ENCODE data around the gene ABCA1. TPM values are rescaled to one million over a fixed set of nuclear protein-coding genes. Genes with fewer than 3 reads are reported as not detected.

The ABCA1 gene
- total RNA-seq, 4 donors from 2014 or later, result 18.3 to 59.8 (median 35.0) TPM

GRCh38 chr9:104921067-104921741 lies 6.8 kb downstream of the ABCA1 start:
- H3K9me3 ChIP-seq, result no peaks in the 10 kb centered on the region
- DNase-seq, result no peak
- no peaks in the 10 kb centered on the region for H3K36me3 ChIP-seq
- WGBS, 2 donors, result 38 to 62% methylated on average over 3 of the region's 3 CpGs
- no peak overlapping the region for H3K4me3 ChIP-seq (replicated peaks in 1 of 3)
- no peaks in the 10 kb centered on the region for H3K27me3 ChIP-seq
- TF ChIP-seq CTCF (IDR thresholded peaks at IDR 0.05) (no peak), POLR2A (IDR thresholded peaks at IDR 0.05) (no peak)
- intact Hi-C loops (cut with DNase I), result loop anchor here (10.0 kb wide), 2 partner anchors 74 to 234 kb away; no protein-coding TSS in a partner anchor
- H3K27ac ChIP-seq, result peak overlapping the region; percentile 36 to 76 (median 64)
- H3K4me1 ChIP-seq, result peaks cover 47 to 51% of the 10 kb centered on the region in 2 donors

- Histone ChIP-seq H3K4me1 (peaks cover 29 to 60% of the 10 kb centered on the region in 2 donors), H3K9me3 (no peaks in the 10 kb centered on the region), H3K27ac (no peak overlapping the region), H3K27me3 (no peaks in the 10 kb centered on the region), H3K4me3 (replicated peaks in 1 of 3) (no peak overlapping the region), H3K36me3 (no peaks in the 10 kb centered on the region)
- TF ChIP-seq CTCF (IDR thresholded peaks at IDR 0.05) (no peak), POLR2A (IDR thresholded peaks at IDR 0.05) (no peak)
- DNase-seq, result no peak
- intact Hi-C loops (cut with DNase I), result no loop called here
- WGBS, 2 donors, result 85 to 89% methylated on average over 3 of the region's 3 CpGs
Observed at GRCh38 chr9:104915753-104916152, 12.2 kb downstream of the ABCA1 start.

- no peaks in the 10 kb centered on the region for H3K36me3 ChIP-seq
- no peaks in the 10 kb centered on the region for H3K27me3 ChIP-seq
- no peak overlapping the region for H3K27ac ChIP-seq
- 62 to 74% methylated on average over 7 of the region's 7 CpGs for WGBS, 2 donors
- DNase-seq, result no peak
- no peak overlapping the region for H3K4me3 ChIP-seq (replicated peaks in 1 of 3)
- H3K9me3 ChIP-seq, result no peaks in the 10 kb centered on the region
- TF ChIP-seq POLR2A (IDR thresholded peaks at IDR 0.05), result no peak
- TF ChIP-seq CTCF (IDR thresholded peaks at IDR 0.05), result no peak
- H3K4me1 ChIP-seq, result peaks cover 30 to 68% of the 10 kb centered on the region in 2 donors
- intact Hi-C loops (cut with DNase I), result no loop called here
Observed at GRCh38 chr9:104915049-104915448, 12.9 kb downstream of the ABCA1 start.

GRCh38 chr9:104914466-104914865 lies 13.5 kb downstream of the ABCA1 start:
- Histone ChIP-seq H3K9me3 (no peaks in the 10 kb centered on the region), H3K36me3 (no peaks in the 10 kb centered on the region), H3K4me3 (replicated peaks in 1 of 3) (no peak overlapping the region), H3K27me3 (no peaks in the 10 kb centered on the region), H3K27ac (no peak overlapping the region), H3K4me1 (peaks cover 29 to 68% of the 10 kb centered on the region in 2 donors)
- intact Hi-C loops (cut with DNase I), result no loop called here
- WGBS, 2 donors, result 90 to 96% methylated on average over 3 of the region's 3 CpGs
- no peak for TF ChIP-seq CTCF (IDR thresholded peaks at IDR 0.05)
- TF ChIP-seq POLR2A (IDR thresholded peaks at IDR 0.05), result no peak
- DNase-seq, result no peak

- Histone ChIP-seq H3K9me3 (no peaks in the 10 kb centered on the region), H3K4me3 (replicated peaks in 1 of 3) (no peak overlapping the region), H3K4me1 (peaks cover 37 to 75% of the 10 kb centered on the region in 2 donors), H3K27me3 (no peaks in the 10 kb centered on the region), H3K36me3 (no peaks in the 10 kb centered on the region), H3K27ac (no peak overlapping the region)
- intact Hi-C loops (cut with DNase I), result no loop called here
- DNase-seq, result no peak
- WGBS, 2 donors, result 78 to 83% methylated on average over 3 of the region's 3 CpGs
- TF ChIP-seq CTCF (IDR thresholded peaks at IDR 0.05), result no peak
- TF ChIP-seq POLR2A (IDR thresholded peaks at IDR 0.05), result no peak
Observed at GRCh38 chr9:104912606-104913005, 15.3 kb downstream of the ABCA1 start.
